Uterus (tissue), 4 donors: Measurements from ENCODE around the gene KCNT2. TPM values are rescaled to one million over a fixed set of nuclear protein-coding genes. Genes with fewer than 3 reads are reported as not detected.

Experiments
- DNase-seq, 2 donors: peaks; one replicate each; pipeline ENCODE4 v3.0.0-alpha.2; 2019 to 2020
- H3K27ac ChIP-seq, 2 donors: fragments of 200-600 bp; sonication (generic); 1 replicate in 1 of 2; 2 replicates in 1 of 2; pipeline ENCODE4 v1.5.1; 2016 to 2018
- H3K27me3 ChIP-seq, 2 donors: fragments of 200-600 bp; sonication (generic); one replicate each; pipeline ENCODE4 v1.5.1; 2018 to 2019; ENCODE audit warnings: control low read depth in 1 of 2
- H3K36me3 ChIP-seq, 2 donors: fragments of 200-600 bp; sonication (generic); one replicate each; pipeline ENCODE4 v1.5.1; 2019; ENCODE audit warnings: control low read depth in 1 of 2
- H3K4me1 ChIP-seq, 2 donors: fragments of 200-600 bp; sonication (generic); one replicate each; pipeline ENCODE4 v1.5.1; 2018 to 2019; ENCODE audit warnings: control low read depth in 1 of 2
- H3K4me3 ChIP-seq, 2 donors: fragments of 200-600 bp; sonication (generic); 1 replicate in 1 of 2; 2 replicates in 1 of 2; pipeline ENCODE4 v1.5.1; 2018 to 2019; ENCODE audit warnings: mild to moderate bottlenecking in 1 of 2
- H3K9me3 ChIP-seq, 2 donors: fragments of 200-600 bp; sonication (generic); one replicate each; pipeline ENCODE4 v1.5.1; 2019; ENCODE audit warnings: control low read depth in 1 of 2
- POLR2A ChIP-seq, 2 donors: fragments of 450-650 bp; IDR thresholded peaks; one replicate each; pipeline ENCODE4 v1.6.1; 2016; ENCODE audit warnings: antibody characterized with exemption in 2 of 2, mild to moderate bottlenecking in 1 of 2, moderate library complexity in 1 of 2
- intact Hi-C: fragments of 100-400 bp; cut with DNase I; formaldehyde crosslinking; loops from one replicate; pipeline ENCODE4 v1.15.1; 2023; ENCODE audit warnings: low total_unique reads
- total RNA-seq, 4 donors: library from RNA; depleted of rRNA in 3 of 4; stranded (reverse); fragments of >200 nt in 3 of 4; gene quantifications; one replicate each; pipeline versions ENCODE4 v1.1.0 to v1.2.4, GENCODE V29; 2014 to 2023
- TF ChIP-seq, protein P1 (sequence below), 4 experiments: fragments of 200-600 bp in 2 of 4; fragments of 450-650 bp in 2 of 4; sonication (generic) in 2 of 4; IDR thresholded peaks; one replicate each; pipeline ENCODE4 v1.5.1; 2016 to 2019; ENCODE audit warnings: antibody characterized with exemption in 4 of 4, mild to moderate bottlenecking in 2 of 4, moderate library complexity in 1 of 4
- donor health status: DM: yes; HTN: yes; CAD: no.

The KCNT2 gene
- total RNA-seq, 4 donors from 2014 or later, result 2.3 to 20.5 (median 3.8) TPM

DNA sequence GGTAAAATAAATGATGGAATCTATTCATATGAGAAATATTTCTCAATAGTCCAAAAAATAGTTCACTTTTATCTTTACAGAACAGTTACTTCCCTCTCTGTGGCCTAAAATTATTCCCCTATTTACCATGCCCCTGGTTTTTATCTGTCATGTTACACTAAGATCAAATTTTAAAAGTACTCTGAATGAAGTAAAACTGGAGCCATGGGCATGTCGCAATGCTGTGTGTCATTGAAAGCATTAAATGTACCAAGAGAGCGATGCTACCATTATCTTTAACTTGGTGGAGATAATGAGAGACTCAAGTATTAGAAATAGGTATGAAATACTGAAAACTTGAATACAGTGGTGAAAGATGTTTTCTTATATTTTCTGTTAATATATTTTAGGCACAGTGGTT is 146.2 kb downstream of the KCNT2 start:
- TF ChIP-seq POLR2A (IDR thresholded peaks at IDR 0.05), result no peak
- TF ChIP-seq, protein P1, sequence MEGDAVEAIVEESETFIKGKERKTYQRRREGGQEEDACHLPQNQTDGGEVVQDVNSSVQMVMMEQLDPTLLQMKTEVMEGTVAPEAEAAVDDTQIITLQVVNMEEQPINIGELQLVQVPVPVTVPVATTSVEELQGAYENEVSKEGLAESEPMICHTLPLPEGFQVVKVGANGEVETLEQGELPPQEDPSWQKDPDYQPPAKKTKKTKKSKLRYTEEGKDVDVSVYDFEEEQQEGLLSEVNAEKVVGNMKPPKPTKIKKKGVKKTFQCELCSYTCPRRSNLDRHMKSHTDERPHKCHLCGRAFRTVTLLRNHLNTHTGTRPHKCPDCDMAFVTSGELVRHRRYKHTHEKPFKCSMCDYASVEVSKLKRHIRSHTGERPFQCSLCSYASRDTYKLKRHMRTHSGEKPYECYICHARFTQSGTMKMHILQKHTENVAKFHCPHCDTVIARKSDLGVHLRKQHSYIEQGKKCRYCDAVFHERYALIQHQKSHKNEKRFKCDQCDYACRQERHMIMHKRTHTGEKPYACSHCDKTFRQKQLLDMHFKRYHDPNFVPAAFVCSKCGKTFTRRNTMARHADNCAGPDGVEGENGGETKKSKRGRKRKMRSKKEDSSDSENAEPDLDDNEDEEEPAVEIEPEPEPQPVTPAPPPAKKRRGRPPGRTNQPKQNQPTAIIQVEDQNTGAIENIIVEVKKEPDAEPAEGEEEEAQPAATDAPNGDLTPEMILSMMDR (IDR thresholded peaks at IDR 0.05), result no peak
- no peak overlapping the region for H3K4me3 ChIP-seq

DNA sequence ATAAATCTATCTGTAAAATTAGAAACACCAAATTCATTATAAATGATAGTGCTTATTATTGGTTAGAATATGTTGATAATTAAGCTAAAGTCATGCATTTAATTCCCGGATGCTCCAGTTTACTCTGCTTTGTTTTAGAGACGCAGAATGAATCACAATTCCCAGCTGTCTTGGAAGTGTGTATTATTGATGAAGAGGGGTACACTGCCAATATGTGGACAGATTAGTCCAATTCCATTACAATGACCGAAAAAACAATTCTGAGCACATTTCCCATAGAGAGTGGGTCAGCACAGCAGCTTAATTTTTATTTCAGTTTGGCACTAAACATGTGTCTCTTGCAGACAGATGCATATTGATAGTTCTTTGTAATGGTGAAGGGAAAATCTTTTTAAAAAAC is 146.7 kb downstream of the KCNT2 start:
- no peaks in the 10 kb centered on the region for H3K27me3 ChIP-seq
- H3K27ac ChIP-seq, result no peak overlapping the region
- intact Hi-C loops, result no loop called here
- H3K36me3 ChIP-seq, result no peaks in the 10 kb centered on the region
- no peak overlapping the region for H3K4me3 ChIP-seq
- no peaks in the 10 kb centered on the region for H3K9me3 ChIP-seq
- H3K4me1 ChIP-seq, result no peaks in the 10 kb centered on the region
- no peak for TF ChIP-seq POLR2A (IDR thresholded peaks at IDR 0.05)
- TF ChIP-seq, protein P1 (IDR thresholded peaks at IDR 0.05), result no peak
- DNase-seq, result no peak

More for the DNA sequence above, 146.2 kb downstream of the KCNT2 start:
- DNase-seq, result no peak
- H3K9me3 ChIP-seq, result no peaks in the 10 kb centered on the region
- H3K36me3 ChIP-seq, result no peaks in the 10 kb centered on the region
- H3K27me3 ChIP-seq, result no peaks in the 10 kb centered on the region
- H3K4me1 ChIP-seq, result no peaks in the 10 kb centered on the region
- intact Hi-C loops, result no loop called here
- H3K27ac ChIP-seq, result no peak overlapping the region

DNA sequence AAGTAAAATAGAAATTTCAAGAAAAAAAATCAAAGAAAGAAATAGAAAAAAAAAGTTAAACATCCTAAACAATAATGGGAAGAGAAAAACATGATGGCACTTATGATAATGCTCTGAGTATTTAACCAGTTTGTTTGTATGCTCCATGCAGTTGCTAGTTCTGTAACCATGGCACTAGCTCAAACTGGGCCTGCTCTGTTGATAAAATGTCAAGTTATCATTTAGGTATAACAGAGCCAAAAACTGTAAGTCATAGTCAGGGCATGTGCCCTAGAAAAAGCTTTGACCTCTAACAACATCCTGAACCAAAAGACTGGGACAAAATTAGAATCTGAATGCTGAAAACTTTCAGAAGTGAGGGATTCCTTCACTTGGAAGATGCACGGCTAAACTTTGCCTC is 148.9 kb downstream of the KCNT2 start:
- H3K9me3 ChIP-seq, result no peaks in the 10 kb centered on the region
- no peaks in the 10 kb centered on the region for H3K27me3 ChIP-seq
- H3K4me1 ChIP-seq, result no peaks in the 10 kb centered on the region
- no peaks in the 10 kb centered on the region for H3K36me3 ChIP-seq
- H3K4me3 ChIP-seq, result no peak overlapping the region
- intact Hi-C loops, result no loop called here
- TF ChIP-seq, protein P1 (IDR thresholded peaks at IDR 0.05), result no peak
- TF ChIP-seq POLR2A (IDR thresholded peaks at IDR 0.05), result no peak
- DNase-seq, result no peak
- H3K27ac ChIP-seq, result no peak overlapping the region

DNA sequence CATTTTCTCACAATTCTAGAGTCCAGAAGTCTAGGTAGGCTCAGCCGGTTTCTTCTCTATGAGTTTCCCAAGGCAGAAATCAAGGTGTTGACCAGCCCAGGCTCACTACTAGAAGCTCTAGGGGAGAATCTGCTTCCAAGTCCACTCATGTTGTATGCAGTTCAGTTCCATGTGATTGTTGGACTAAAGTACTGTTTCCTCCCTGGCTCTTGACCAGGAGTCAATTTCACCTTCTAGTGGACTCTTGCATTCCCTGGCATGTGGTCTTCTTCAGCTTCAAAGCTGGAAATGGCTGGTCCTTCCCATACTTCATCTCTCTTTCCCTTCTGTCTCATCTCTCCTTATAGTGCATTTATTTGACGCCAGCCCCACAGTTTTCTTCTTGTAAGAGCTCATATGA is 153.4 kb downstream of the KCNT2 start:
- Histone ChIP-seq H3K36me3 (no peaks in the 10 kb centered on the region), H3K27me3 (no peaks in the 10 kb centered on the region), H3K9me3 (no peaks in the 10 kb centered on the region), H3K27ac (no peak overlapping the region), H3K4me3 (no peak overlapping the region), H3K4me1 (no peaks in the 10 kb centered on the region)
- no peak for TF ChIP-seq POLR2A (IDR thresholded peaks at IDR 0.05)
- TF ChIP-seq, protein P1 (IDR thresholded peaks at IDR 0.05), result no peak
- DNase-seq, result no peak
- intact Hi-C loops, result no loop called here

DNA sequence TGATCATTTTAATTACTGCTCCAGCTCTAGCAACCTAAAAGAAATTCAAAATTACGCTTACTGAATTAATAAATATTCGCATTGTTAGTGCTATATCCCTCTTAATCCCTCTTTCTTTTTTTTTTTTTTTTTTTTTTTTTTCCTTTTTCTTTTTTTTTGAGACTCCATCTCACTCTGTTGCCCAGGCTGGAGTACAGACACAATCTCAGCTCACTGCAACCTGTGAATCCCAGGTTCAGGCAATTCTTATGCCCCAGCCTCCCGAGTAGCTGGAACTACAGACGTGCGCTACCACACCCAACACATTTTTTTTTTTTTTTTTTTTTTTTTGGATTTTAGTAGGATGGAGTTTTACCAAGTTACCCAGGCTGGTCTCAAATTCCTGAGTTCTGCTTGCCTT is 157.1 kb downstream of the KCNT2 start:
- no peak overlapping the region for H3K27ac ChIP-seq
- DNase-seq, result no peak
- no peak for TF ChIP-seq POLR2A (IDR thresholded peaks at IDR 0.05)
- TF ChIP-seq, protein P1 (IDR thresholded peaks at IDR 0.05), result no peak
- no peaks in the 10 kb centered on the region for H3K9me3 ChIP-seq
- intact Hi-C loops, result no loop called here
- no peaks in the 10 kb centered on the region for H3K36me3 ChIP-seq
- H3K4me1 ChIP-seq, result no peaks in the 10 kb centered on the region
- H3K27me3 ChIP-seq, result no peaks in the 10 kb centered on the region
- H3K4me3 ChIP-seq, result no peak overlapping the region
